HL-60/S4 (cell line): ENCODE results near the gene ARHGDIB.

ENCODE experiments used
- in situ Hi-C: fragments of 300-500 bp; cut with MboI; formaldehyde crosslinking; loops from 2 replicates; pipeline ENCODE4 v1.14.3; 2022; ENCODE audit warnings: low sequenced_read_pairs

The ARHGDIB gene

GRCh38 chr12:14936224-14936861 is 25.1 kb downstream of the ARHGDIB start:
- in situ Hi-C loops, result no loop called here

GRCh38 chr12:14935031-14935430 is 26.4 kb downstream of the ARHGDIB start:
- in situ Hi-C loops, result no loop called here

GRCh38 chr12:14934511-14934910 is 26.9 kb downstream of the ARHGDIB start:
- in situ Hi-C loops, result no loop called here

- in situ Hi-C loops, result no loop called here
Observed at GRCh38 chr12:14931791-14932560, 29.4 kb downstream of the ARHGDIB start.

GRCh38 chr12:14931359-14931758 is 30.0 kb downstream of the ARHGDIB start:
- in situ Hi-C loops, result no loop called here

GRCh38 chr12:14930299-14930698 is 31.1 kb downstream of the ARHGDIB start:
- in situ Hi-C loops, result no loop called here

- in situ Hi-C loops, result no loop called here
Observed at GRCh38 chr12:14928931-14929330, 32.5 kb downstream of the ARHGDIB start.

- in situ Hi-C loops, result no loop called here
Observed at GRCh38 chr12:14927267-14927666, 34.1 kb downstream of the ARHGDIB start.

GRCh38 chr12:14924541-14924940 is 36.9 kb downstream of the ARHGDIB start:
- in situ Hi-C loops, result no loop called here

- in situ Hi-C loops, result no loop called here
Observed at GRCh38 chr12:14923944-14924343, 37.5 kb downstream of the ARHGDIB start.

GRCh38 chr12:14921218-14921617 is 40.2 kb downstream of the ARHGDIB start:
- in situ Hi-C loops, result no loop called here

- in situ Hi-C loops, result no loop called here
Observed at GRCh38 chr12:14920475-14921126, 40.8 kb downstream of the ARHGDIB start.

GRCh38 chr12:14919455-14919854 is 41.9 kb downstream of the ARHGDIB start:
- in situ Hi-C loops, result no loop called here

GRCh38 chr12:14915736-14916135 is 45.7 kb downstream of the ARHGDIB start:
- in situ Hi-C loops, result no loop called here

- in situ Hi-C loops, result no loop called here
Observed at GRCh38 chr12:14913381-14913781, 48.0 kb downstream of the ARHGDIB start.

GRCh38 chr12:14911131-14911530 is 50.3 kb downstream of the ARHGDIB start:
- in situ Hi-C loops, result no loop called here

GRCh38 chr12:14910090-14910915 is 51.1 kb downstream of the ARHGDIB start:
- in situ Hi-C loops, result no loop called here

GRCh38 chr12:14907953-14908352 is 53.4 kb downstream of the ARHGDIB start:
- in situ Hi-C loops, result no loop called here

- in situ Hi-C loops, result no loop called here
Observed at GRCh38 chr12:14906114-14906513, 55.3 kb downstream of the ARHGDIB start.

- in situ Hi-C loops, result no loop called here
Observed at GRCh38 chr12:14905269-14906004, 56.0 kb downstream of the ARHGDIB start.
